T47D (cell line): Measurements from ENCODE around the gene FAM171A2.
A peak's percentile ranks its signal among the peaks of the same experiment; 100 is the strongest.
"Not testable (repeated sequence)": the region's sequence is repeated elsewhere in the genome, so short reads cannot be mapped to it uniquely, and the experiment has no call there.

Experiments used
- DNase-seq, 2 experiments: peaks; one replicate each; pipeline versions ENCODE4 v3.0.0 to v3.0.0-alpha.2; 2011 to 2012; ENCODE audit warnings: low read depth in 1 of 2, low spot score in 1 of 2
- JUND ChIP-seq: IDR thresholded peaks from 2 replicates; pipeline ENCODE4 v1.6.1; 2012; ENCODE audit warnings: low read depth
- in situ Hi-C: cut with HindIII; loops from 2 replicates; pipeline ENCODE4 v1.10.0; 2016; ENCODE audit warnings: low sequenced_read_pairs, low pct_unique_long_range_greater_than_20kb

FAM171A2 gene

GRCh38 chr17:44352828-44353671 is 10.6 kb downstream of the FAM171A2 start:
- in situ Hi-C loops: no loop called here
- no peak for TF ChIP-seq JUND
- peak in 1 of 2 experiments; percentile 56 for DNase-seq

GRCh38 chr17:44351961-44352827 is 11.5 kb downstream of the FAM171A2 start:
- DNase-seq: peak in 1 of 2 experiments; percentile 24
- in situ Hi-C loops: no loop called here
- TF ChIP-seq JUND: no peak

- in situ Hi-C loops: no loop called here
- DNase-seq: peak in 1 of 2 experiments; percentile 32
- TF ChIP-seq JUND: no peak
Observed at GRCh38 chr17:44351464-44351863, 12.2 kb downstream of the FAM171A2 start.

GRCh38 chr17:44350733-44351226 is 12.9 kb downstream of the FAM171A2 start:
- in situ Hi-C loops: no loop called here
- TF ChIP-seq JUND: no peak
- peak; percentile 73 to 99 for DNase-seq

GRCh38 chr17:44349553-44350070 is 14.0 kb downstream of the FAM171A2 start:
- no peak for TF ChIP-seq JUND
- DNase-seq: no peak
- in situ Hi-C loops: no loop called here

GRCh38 chr17:44348988-44349364 is 14.7 kb downstream of the FAM171A2 start:
- DNase-seq: no peak
- no peak for TF ChIP-seq JUND
- in situ Hi-C loops: no loop called here

- in situ Hi-C loops: no loop called here
- TF ChIP-seq JUND: no peak
- DNase-seq: no peak
Observed at GRCh38 chr17:44348234-44348987, 15.2 kb downstream of the FAM171A2 start.

GRCh38 chr17:44347206-44348055 is 16.2 kb downstream of the FAM171A2 start:
- DNase-seq, in situ Hi-C loops: not testable (repeated sequence)

- in situ Hi-C loops: no loop called here
- no peak for TF ChIP-seq JUND
Observed at GRCh38 chr17:44346064-44346844, 17.4 kb downstream of the FAM171A2 start.

GRCh38 chr17:44345454-44346026 is 18.1 kb downstream of the FAM171A2 start:
- in situ Hi-C loops: no loop called here
- peak; percentile 72 to 87 for DNase-seq
- TF ChIP-seq JUND: no peak

More at GRCh38 chr17:44346064-44346844, 17.4 kb downstream of the FAM171A2 start:
- no peak for DNase-seq

- TF ChIP-seq JUND: no peak
- DNase-seq: peak; percentile 100
- in situ Hi-C loops: no loop called here
Observed at GRCh38 chr17:44344939-44345453, 18.7 kb downstream of the FAM171A2 start, which contains the start of gene GRN. Gene GRN (plus strand): TSS chr17:44345302. CDS start chr17:44349165, 3,863 bp downstream.
